ENCODE data around the gene APPL2. TPM values are rescaled to one million over a fixed set of nuclear protein-coding genes. Genes with fewer than 3 reads are reported as not detected.
"Not testable (repeated sequence)": the region's sequence is repeated elsewhere in the genome, so short reads cannot be mapped to it uniquely, and the experiment has no call there.

Gene APPL2
- total and polyA plus RNA-seq, 12 donors, result 15.9 to 122 (median 53.2) TPM

DNA sequence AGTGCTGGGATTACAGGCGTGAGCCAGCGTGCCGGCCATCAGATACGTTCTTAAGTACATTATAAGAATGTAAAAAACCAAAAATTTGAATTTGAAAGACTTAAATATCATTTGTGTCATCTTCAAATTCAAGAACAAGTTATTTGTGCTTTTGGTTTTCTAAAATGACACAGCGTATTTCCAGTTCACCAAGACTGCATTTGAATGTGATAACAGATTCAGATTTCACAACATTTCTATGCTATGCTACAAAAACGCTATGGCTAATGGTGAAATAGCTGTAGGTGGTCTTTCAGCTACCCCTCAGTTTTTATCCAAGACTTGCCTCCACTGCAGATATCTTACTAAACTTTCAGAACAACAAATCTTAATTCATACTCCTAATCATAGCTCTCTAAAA, 46.7 kb downstream of the APPL2 start:
- no peaks in the 10 kb centered on the region for H3K4me1 ChIP-seq (replicated peaks in 1 of 2)
- H3K4me3 ChIP-seq, result no peak overlapping the region
- 78 to 86% (median 79%) methylated on average over 6 of the region's 6 CpGs for WGBS, 4 donors
- H3K36me3 ChIP-seq (replicated peaks in 1 of 2), result peaks cover 0 to 92% of the 10 kb centered on the region in 2 donors
- no peak overlapping the region for H3K27ac ChIP-seq
- no peak for DNase-seq
- H3K27me3 ChIP-seq, result no peaks in the 10 kb centered on the region
- intact Hi-C loops (cut with DNase I), result no loop called here
- TF ChIP-seq, protein P1, sequence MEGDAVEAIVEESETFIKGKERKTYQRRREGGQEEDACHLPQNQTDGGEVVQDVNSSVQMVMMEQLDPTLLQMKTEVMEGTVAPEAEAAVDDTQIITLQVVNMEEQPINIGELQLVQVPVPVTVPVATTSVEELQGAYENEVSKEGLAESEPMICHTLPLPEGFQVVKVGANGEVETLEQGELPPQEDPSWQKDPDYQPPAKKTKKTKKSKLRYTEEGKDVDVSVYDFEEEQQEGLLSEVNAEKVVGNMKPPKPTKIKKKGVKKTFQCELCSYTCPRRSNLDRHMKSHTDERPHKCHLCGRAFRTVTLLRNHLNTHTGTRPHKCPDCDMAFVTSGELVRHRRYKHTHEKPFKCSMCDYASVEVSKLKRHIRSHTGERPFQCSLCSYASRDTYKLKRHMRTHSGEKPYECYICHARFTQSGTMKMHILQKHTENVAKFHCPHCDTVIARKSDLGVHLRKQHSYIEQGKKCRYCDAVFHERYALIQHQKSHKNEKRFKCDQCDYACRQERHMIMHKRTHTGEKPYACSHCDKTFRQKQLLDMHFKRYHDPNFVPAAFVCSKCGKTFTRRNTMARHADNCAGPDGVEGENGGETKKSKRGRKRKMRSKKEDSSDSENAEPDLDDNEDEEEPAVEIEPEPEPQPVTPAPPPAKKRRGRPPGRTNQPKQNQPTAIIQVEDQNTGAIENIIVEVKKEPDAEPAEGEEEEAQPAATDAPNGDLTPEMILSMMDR (IDR thresholded peaks at IDR 0.05), result no peak
- no peaks in the 10 kb centered on the region for H3K9me3 ChIP-seq (replicated peaks in 1 of 3)

DNA sequence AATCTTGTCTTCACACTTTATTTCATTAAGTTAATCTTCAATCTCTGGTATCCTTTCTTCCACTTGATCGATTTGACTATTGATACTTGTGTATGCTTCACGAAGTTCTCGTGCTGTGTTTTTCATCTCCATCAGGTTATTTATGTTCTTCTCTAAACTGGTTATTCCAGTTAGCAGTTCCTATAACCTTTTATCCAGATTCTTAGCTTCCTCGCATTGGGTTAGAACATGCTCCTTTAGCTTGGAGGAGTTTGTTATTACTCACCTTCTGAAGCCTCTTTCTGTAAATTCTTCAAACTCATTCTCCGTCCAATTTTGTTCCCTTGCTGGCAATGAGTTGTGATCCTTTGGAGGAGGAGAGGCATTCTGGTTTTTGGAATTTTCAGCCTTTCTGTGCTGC, 52.0 kb downstream of the APPL2 start:
- H3K36me3 ChIP-seq (replicated peaks in 1 of 2), result peaks cover 0 to 49% of the 10 kb centered on the region in 2 donors
- H3K4me3 ChIP-seq; DNase-seq; H3K4me1 ChIP-seq (replicated peaks in 1 of 2); H3K27ac ChIP-seq; H3K27me3 ChIP-seq; H3K9me3 ChIP-seq (replicated peaks in 1 of 3); intact Hi-C loops (cut with DNase I): not testable (repeated sequence)
- 89 to 99% (median 98%) methylated on average over 5 of the region's 5 CpGs for WGBS, 4 donors

DNA sequence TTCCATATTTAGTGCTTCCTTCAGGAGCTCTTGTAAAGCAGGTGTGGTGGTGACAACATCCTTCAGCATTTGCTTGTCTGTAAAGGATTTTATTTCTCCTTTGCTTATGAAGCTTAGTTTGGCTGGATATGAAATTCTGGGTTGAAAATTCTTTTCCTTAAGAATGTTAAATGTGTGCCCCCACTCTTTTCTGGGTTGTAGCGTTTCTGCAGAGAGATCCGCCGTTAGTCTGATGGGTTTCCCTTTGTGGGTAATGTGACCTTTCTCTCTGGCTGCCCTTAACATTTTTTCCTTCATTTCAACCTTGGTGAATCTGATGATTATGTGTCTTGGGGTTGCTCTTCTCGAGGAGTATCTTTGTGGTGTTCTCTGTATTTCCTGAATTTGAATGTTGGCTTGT, 52.6 kb downstream of the APPL2 start:
- H3K27ac ChIP-seq; H3K4me1 ChIP-seq (replicated peaks in 1 of 2); intact Hi-C loops (cut with DNase I); H3K4me3 ChIP-seq; DNase-seq; H3K27me3 ChIP-seq; H3K9me3 ChIP-seq (replicated peaks in 1 of 3): not testable (repeated sequence)
- peaks cover 0 to 43% of the 10 kb centered on the region in 2 donors for H3K36me3 ChIP-seq (replicated peaks in 1 of 2)
- WGBS, 4 donors, result 90 to 97% (median 96%) methylated on average over 4 of the region's 4 CpGs

DNA sequence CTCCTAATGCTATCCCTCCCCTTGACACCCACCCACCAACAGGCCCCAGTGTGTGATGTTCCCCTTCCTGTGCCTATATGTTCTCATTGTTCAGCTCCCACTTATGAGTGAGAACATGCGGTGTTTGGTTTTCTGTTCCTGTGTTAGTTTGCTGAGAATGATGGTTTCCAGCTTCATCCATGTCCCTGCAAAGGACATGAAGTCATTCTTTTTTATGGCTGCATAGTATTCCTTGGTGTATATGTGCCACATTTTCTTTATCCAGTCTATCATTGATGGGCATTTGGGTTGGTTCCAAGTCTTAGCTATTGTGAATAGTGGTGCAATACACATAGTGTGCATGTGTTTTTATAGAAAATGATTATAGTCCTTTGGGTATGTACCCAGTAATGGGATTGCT, 56.9 kb downstream of the APPL2 start:
- not testable (repeated sequence) for H3K9me3 ChIP-seq (replicated peaks in 1 of 3); H3K27me3 ChIP-seq; H3K27ac ChIP-seq; H3K4me1 ChIP-seq (replicated peaks in 1 of 2); DNase-seq; H3K4me3 ChIP-seq
- H3K36me3 ChIP-seq (replicated peaks in 1 of 2), result peaks cover 0 to 14% of the 10 kb centered on the region in 2 donors
- intact Hi-C loops (cut with DNase I), result loop anchor here (10.0 kb wide), 2 partner anchors 54 to 64 kb away; no protein-coding TSS in a partner anchor
- 91 to 100% (median 100%) methylated on average over 1 of the region's 1 CpG for WGBS, 4 donors

DNA sequence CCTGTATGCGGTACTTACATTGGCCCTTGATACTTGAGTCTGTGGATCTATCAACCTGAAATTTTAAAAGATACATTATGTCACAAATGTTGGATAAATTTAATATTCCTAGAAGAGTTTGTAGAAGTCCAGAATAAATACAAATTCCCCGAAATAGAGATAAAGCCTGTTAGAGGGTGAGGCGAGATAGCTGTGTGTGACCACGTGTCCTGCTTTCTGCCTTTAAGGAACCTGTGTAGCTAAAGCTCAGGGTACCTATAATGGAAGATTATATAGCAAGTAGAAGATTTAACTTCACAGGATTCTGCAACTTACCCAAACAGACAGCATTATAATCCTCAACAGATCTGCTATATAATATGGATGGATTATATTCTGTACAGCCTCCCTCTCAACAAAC, 58.8 kb downstream of the APPL2 start:
- TF ChIP-seq POLR2A (IDR thresholded peaks at IDR 0.05), result no peak
- TF ChIP-seq, protein P1 (IDR thresholded peaks at IDR 0.05), result no peak
- H3K4me3 ChIP-seq, result no peak overlapping the region
- no peaks in the 10 kb centered on the region for H3K9me3 ChIP-seq (replicated peaks in 1 of 3)
- peaks cover 0 to 10% of the 10 kb centered on the region in 2 donors for H3K36me3 ChIP-seq (replicated peaks in 1 of 2)
- intact Hi-C loops (cut with DNase I), result loop anchor here (10.0 kb wide), 2 partner anchors 52 to 62 kb away; no protein-coding TSS in a partner anchor
- WGBS, 4 donors, result 91 to 96% (median 93%) methylated on average over 4 of the region's 4 CpGs
- no peak for DNase-seq
- no peaks in the 10 kb centered on the region for H3K4me1 ChIP-seq (replicated peaks in 1 of 2)
- no peaks in the 10 kb centered on the region for H3K27me3 ChIP-seq
- no peak overlapping the region for H3K27ac ChIP-seq

DNA sequence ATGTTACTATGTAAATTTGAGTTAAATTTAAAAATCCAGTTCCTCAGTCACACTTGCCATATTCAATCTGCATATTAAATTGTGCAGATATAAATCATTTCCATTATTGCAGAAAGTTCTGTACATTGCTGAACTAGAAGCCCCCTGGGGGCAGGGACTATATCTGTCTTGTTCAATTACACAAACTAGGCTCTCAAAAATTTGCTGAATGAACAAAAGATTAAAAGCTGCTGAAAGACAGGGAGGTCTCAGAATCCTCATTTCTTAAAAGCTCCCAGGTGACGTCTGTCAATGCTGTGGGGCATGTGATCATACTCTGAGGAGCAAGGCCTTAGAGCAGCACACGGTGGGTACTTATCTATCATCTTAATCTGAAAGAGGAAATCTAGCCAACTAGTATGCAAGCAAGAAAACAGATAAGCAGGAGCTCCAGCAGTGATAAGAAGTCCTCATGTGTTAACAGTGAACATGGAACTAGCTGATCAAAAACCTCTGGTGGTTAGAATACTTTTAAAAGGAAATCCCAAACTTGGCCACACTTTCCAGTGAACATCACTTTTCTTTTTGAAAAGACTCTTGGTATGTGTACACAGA, 60.5 kb downstream of the APPL2 start:
- intact Hi-C loops (cut with DNase I), result loop anchor here (10.0 kb wide), 2 partner anchors 51 to 61 kb away; no protein-coding TSS in a partner anchor
- no peaks in the 10 kb centered on the region for H3K4me1 ChIP-seq (replicated peaks in 1 of 2)
- TF ChIP-seq, protein P1 (IDR thresholded peaks at IDR 0.05), result no peak
- no peak for TF ChIP-seq POLR2A (IDR thresholded peaks at IDR 0.05)
- H3K4me3 ChIP-seq, result no peak overlapping the region
- H3K36me3 ChIP-seq (replicated peaks in 1 of 2), result peaks cover 0 to 19% of the 10 kb centered on the region in 2 donors
- WGBS, 4 donors, result 49 to 57% (median 51%) methylated on average over 2 of the region's 2 CpGs
- DNase-seq, result no peak
- H3K9me3 ChIP-seq (replicated peaks in 1 of 3), result no peaks in the 10 kb centered on the region
- H3K27me3 ChIP-seq, result no peaks in the 10 kb centered on the region
- H3K27ac ChIP-seq, result no peak overlapping the region
